ENCODE results near the gene TANC2. TPM values are rescaled to one million over a fixed set of nuclear protein-coding genes. Genes with fewer than 3 reads are reported as not detected.

TANC2 gene
- total RNA-seq, 1 experiment from 2014 or later, result 77.5 TPM

DNA sequence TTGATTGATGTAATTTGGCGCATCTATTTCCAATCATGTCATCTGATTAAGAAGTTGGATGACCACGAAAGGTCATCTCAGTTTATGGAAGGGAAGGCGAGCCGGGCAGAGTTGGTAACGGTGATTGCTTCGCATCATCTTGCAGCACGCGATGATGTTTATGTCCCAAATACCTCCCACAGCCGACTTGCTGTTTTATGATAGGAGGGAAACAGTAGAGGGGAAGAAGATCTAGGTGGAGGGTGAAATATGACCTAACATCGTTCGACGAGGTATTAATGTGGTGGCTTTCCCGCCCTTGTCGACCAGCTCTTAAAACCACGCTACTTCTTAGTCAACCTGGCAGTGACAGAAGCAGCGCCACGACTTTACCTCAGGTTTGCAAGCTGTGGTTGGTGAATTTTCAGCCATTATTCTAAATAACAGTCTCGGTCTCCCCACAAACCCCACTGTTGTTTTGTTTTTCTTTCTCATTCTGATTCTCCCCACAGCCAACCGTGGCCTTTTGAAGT, 805 bp upstream of the TANC2 start:
- POLR2A ChIA-PET, result no interaction called here
- intact Hi-C loops (cut with micrococcal nuclease; ENCODE audit: unreplicated experiment) (loop anchor here (10.0 kb wide), 1 partner anchor 140 kb away; no protein-coding TSS in a partner anchor), in situ Hi-C loops (cut with HindIII; ENCODE audit: low pct_unique_long_range_greater_than_20kb, low sequenced_read_pairs) (no loop called here)
- TF ChIP-seq REST (IDR thresholded peaks at IDR 0.05; ENCODE audit: insufficient read depth in 1 of 2, low read depth in 2 of 2, low read length in 1 of 2), result no peak
- no peak for TF ChIP-seq SIN3A (IDR thresholded peaks at IDR 0.05; ENCODE audit: borderline replicate concordance, insufficient read depth, low read depth, low read length)
- TF ChIP-seq, protein P1, sequence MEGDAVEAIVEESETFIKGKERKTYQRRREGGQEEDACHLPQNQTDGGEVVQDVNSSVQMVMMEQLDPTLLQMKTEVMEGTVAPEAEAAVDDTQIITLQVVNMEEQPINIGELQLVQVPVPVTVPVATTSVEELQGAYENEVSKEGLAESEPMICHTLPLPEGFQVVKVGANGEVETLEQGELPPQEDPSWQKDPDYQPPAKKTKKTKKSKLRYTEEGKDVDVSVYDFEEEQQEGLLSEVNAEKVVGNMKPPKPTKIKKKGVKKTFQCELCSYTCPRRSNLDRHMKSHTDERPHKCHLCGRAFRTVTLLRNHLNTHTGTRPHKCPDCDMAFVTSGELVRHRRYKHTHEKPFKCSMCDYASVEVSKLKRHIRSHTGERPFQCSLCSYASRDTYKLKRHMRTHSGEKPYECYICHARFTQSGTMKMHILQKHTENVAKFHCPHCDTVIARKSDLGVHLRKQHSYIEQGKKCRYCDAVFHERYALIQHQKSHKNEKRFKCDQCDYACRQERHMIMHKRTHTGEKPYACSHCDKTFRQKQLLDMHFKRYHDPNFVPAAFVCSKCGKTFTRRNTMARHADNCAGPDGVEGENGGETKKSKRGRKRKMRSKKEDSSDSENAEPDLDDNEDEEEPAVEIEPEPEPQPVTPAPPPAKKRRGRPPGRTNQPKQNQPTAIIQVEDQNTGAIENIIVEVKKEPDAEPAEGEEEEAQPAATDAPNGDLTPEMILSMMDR (IDR thresholded peaks at IDR 0.05), result no peak
- TF ChIP-seq POLR2AphosphoS5 (IDR thresholded peaks at IDR 0.05; ENCODE audit: low read depth, low read length), result no peak
- no peak for TF ChIP-seq TCF7L2 (IDR thresholded peaks at IDR 0.05; ENCODE audit: low read depth, low read length)
- peak overlapping the region; percentile 90 for H3K27ac ChIP-seq (ENCODE audit: low read length)
- no peaks in the 10 kb centered on the region for H3K9me3 ChIP-seq (ENCODE audit: control insufficient read depth, insufficient read depth, low read depth, low read length)
- no peaks in the 10 kb centered on the region for H3K27me3 ChIP-seq (ENCODE audit: control insufficient read depth, insufficient read depth, low read length)
- no peak for DNase-seq (ENCODE audit: low read depth, low spot score)
- CTCF ChIA-PET, result no interaction called here
- no peak for ATAC-seq
- H3K36me3 ChIP-seq (ENCODE audit: control insufficient read depth, insufficient read depth, low read length), result peaks cover 3% of the 10 kb centered on the region; the same call in 1 of the 2 replicates
- BruUV-seq (replicated peaks), result no TSS peak
- peaks cover 28% of the 10 kb centered on the region for H3K4me1 ChIP-seq (ENCODE audit: control insufficient read depth, insufficient read depth, low read length)
- H3K4me3 ChIP-seq (ENCODE audit: low read depth in 2 of 2, low read length in 2 of 2), result peak overlapping the region; percentile 63 to 77

DNA sequence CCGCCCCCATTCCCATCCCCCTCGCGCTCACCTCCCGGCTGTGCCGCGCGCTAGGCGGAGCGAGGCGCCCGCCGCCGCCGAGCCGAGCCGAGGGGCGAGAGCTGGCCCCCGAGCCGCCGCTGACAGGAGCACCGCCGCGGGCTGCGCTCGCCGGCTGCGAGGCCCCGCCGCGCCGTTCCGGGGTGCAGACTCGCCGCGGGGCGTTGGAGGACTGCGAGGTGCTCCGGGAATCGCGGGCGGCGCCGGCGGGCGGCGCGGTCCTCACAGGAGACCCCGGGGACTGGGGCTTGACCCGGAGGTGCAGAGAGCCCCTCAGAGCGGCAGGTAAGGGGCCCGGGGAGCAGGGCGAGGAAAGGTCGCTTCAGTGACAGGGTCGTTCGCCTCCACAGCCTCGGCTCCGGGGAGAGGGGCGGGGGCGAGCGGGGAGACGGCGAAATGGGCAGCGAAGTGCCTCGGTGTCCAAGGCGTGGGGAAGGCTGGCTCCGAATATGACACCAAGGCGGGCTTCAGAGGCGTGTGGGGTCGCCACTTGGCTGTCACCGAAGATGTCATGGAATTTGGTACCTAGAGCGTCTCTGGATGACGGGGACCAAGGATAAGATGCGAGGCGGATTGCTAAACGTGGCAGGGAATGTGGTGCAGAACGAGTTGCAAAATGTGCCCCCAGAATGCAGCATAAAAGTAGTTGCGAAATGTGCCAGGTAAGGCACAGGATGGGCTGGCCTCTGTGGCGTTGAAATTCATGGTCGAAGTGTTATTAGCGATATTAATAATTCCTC, 580 bp downstream of the TANC2 start:
- no peaks in the 10 kb centered on the region for H3K27me3 ChIP-seq (ENCODE audit: control insufficient read depth, insufficient read depth, low read length)
- ChIA-PET CTCF (interaction anchor here (0.5 to 0.7 kb wide), 3 partner anchors 146 to 266 kb away, joined by 3 to 4 read pairs (median 4); no protein-coding TSS in a partner anchor), POLR2A (no interaction called here)
- peak overlapping the region; percentile 61 for H3K27ac ChIP-seq (ENCODE audit: low read length)
- ATAC-seq, result peak; percentile 86
- no peak for DNase-seq (ENCODE audit: low read depth, low spot score)
- in situ Hi-C loops (cut with HindIII; ENCODE audit: low pct_unique_long_range_greater_than_20kb, low sequenced_read_pairs), result no loop called here
- H3K4me3 ChIP-seq (ENCODE audit: low read depth in 2 of 2, low read length in 2 of 2), result peak overlapping the region; percentile 77 to 95
- no peaks in the 10 kb centered on the region for H3K9me3 ChIP-seq (ENCODE audit: control insufficient read depth, insufficient read depth, low read depth, low read length)
- BruUV-seq (replicated peaks), result no TSS peak
- H3K36me3 ChIP-seq (ENCODE audit: control insufficient read depth, insufficient read depth, low read length), result peaks cover 3% of the 10 kb centered on the region; the same call in 1 of the 2 replicates
- TF ChIP-seq, protein P1 (IDR thresholded peaks at IDR 0.05), result peak; percentile 10; the same call in 1 of the 2 replicates
- no peak for TF ChIP-seq SIN3A (IDR thresholded peaks at IDR 0.05; ENCODE audit: borderline replicate concordance, insufficient read depth, low read depth, low read length)
- peaks cover 28% of the 10 kb centered on the region for H3K4me1 ChIP-seq (ENCODE audit: control insufficient read depth, insufficient read depth, low read length)
- intact Hi-C loops (cut with micrococcal nuclease; ENCODE audit: unreplicated experiment), result loop anchor here (10.0 kb wide), 1 partner anchor 142 kb away; no protein-coding TSS in a partner anchor
